HepG2 (cell line): ENCODE measurements around the gene IFT57.
"Not testable (repeated sequence)": the region's sequence is repeated elsewhere in the genome, so short reads cannot be mapped to it uniquely, and the experiment has no call there.

Source experiments
- HOXA3 ChIP-seq: sonication (generic); formaldehyde crosslinking; IDR thresholded peaks from 2 replicates; pipeline ENCODE4 v1.5.0; 2020; ENCODE audit warnings: missing genetic modification reagents
- KDM5A ChIP-seq: fragments of 200-600 bp; sonication (generic); IDR thresholded peaks from 2 replicates; pipeline ENCODE4 v1.7.0; 2018; ENCODE audit warnings: antibody characterized with exemption, mild to moderate bottlenecking, low read length, borderline replicate concordance
- MAX ChIP-seq: IDR thresholded peaks from 2 replicates; pipeline ENCODE4 v1.6.1; 2012; ENCODE audit warnings: inconsistent platforms
- RXRA ChIP-seq: sonication (generic); formaldehyde crosslinking; IDR thresholded peaks from 2 replicates; pipeline ENCODE4 v1.5.1; 2020; ENCODE audit warnings: missing genetic modification reagents
- SETDB1 ChIP-seq: sonication (generic); formaldehyde crosslinking; IDR thresholded peaks from 2 replicates; pipeline ENCODE4 v1.5.1; 2020; ENCODE audit warnings: missing genetic modification reagents, mild to moderate bottlenecking, borderline replicate concordance
- U2AF1 ChIP-seq: fragments of 200-400 bp; formaldehyde crosslinking; optimal IDR thresholded peaks from 2 replicates; pipeline ENCODE3; 2017; ENCODE audit warnings: mild to moderate bottlenecking, low read depth, low read length
- ZNF512 ChIP-seq: sonication (generic); formaldehyde crosslinking; IDR thresholded peaks from 2 replicates; pipeline ENCODE4 v1.4.0; 2020; ENCODE audit warnings: mild to moderate bottlenecking, missing genetic modification reagents

DNA sequence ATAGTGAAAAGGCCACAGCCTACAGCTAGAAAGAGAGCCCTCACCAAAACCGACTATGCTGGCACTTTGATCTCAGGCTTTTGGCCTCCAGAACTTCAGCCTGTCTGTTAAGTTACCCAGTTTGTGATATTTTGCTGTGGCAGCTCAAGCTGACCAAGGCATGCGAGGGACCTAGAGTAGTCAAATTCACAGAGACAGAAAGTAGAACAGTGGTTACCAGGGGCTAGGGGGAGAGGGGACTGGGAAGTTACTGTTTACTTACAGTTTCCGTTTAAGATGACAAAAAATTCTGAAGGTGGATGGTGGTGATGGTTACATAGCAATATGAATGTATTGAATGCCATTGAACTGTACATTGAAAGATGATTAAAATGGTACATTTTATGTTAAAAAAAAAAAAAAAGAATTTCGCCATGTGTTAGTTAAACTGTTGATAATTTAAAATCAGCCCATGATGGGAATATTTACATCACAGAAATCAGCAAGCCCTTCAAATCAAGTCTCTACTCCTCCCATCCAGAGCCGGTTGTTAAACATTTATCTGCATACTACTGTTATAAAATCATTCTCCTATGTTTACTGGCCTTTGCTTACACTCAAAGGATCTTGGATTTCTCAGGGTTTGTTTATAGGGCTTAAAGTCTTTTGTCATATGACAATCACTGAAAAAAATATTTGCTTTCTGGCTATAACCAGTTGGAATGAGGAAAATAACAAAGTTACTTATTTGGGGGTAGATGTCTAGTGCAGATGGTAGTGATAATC, 42.5 kb upstream of the IFT57 start:
- not testable (repeated sequence) for TF ChIP-seq U2AF1; ZNF512 (CRISPR knock-in tag); MAX; KDM5A; SETDB1; RXRA (CRISPR knock-in tag); HOXA3 (CRISPR knock-in tag)
